H1 (cell line): ENCODE data around the gene ITPR3. TPM values are rescaled to one million over a fixed set of nuclear protein-coding genes. Genes with fewer than 3 reads are reported as not detected.

Experiments
- CTCF ChIA-PET: fragments of 300-600 bp; sonication (Branson Sonifier 250); formaldehyde crosslinking; loops from one replicate; lab custom pipeline; 2021; ENCODE audit not compliant: partially characterized antibody; lab: Charles Lee
- POLR2A ChIA-PET: fragments of 300-600 bp; sonication (Branson Sonifier 250); formaldehyde crosslinking; loops from one replicate; lab custom pipeline; 2021; ENCODE audit warnings: inconsistent platforms; ENCODE audit not compliant: partially characterized antibody; lab: Charles Lee
- DNase-seq, 2 experiments: peaks; one replicate each; pipeline versions ENCODE4 v3.0.0 to v3.0.0-alpha.2; 2010 to 2022; ENCODE audit warnings: low spot score in 2 of 2, low read depth in 1 of 2, mixed read lengths in 1 of 2
- FAIRE-seq: peaks from 2 replicates; lab custom pipeline; 2011; peaks lifted over from hg19 to GRCh38; lab: Jason Lieb, UNC
- H2AFZ ChIP-seq: 2 replicates; pipeline ENCODE4 v1.8.1; 2012; ENCODE audit warnings: low read length, inconsistent platforms
- H2AK5ac ChIP-seq: 2 replicates; pipeline ENCODE4 v1.6.1; 2013; ENCODE audit warnings: low read depth, low read length
- H2BK120ac ChIP-seq: replicated peaks from 2 replicates; pipeline ENCODE3; 2013; ENCODE audit warnings: low read depth, low read length, inconsistent platforms
- H2BK12ac ChIP-seq: 2 replicates; pipeline ENCODE4 v1.6.1; 2013; ENCODE audit warnings: low read depth, low read length
- H2BK15ac ChIP-seq: 2 replicates; pipeline ENCODE4 v1.6.1; 2013; ENCODE audit warnings: low read length
- H2BK20ac ChIP-seq: 2 replicates; pipeline ENCODE4 v1.6.1; 2013; ENCODE audit warnings: low read length
- H2BK5ac ChIP-seq: 2 replicates; pipeline ENCODE4 v1.6.1; 2013; ENCODE audit warnings: low read depth, low read length
- H3K14ac ChIP-seq: 2 replicates; pipeline ENCODE4 v1.6.1; 2013; ENCODE audit warnings: inconsistent platforms; ENCODE audit not compliant: insufficient read length
- H3K18ac ChIP-seq: 2 replicates; pipeline ENCODE4 v1.6.1; 2013; ENCODE audit warnings: low read length; ENCODE audit errors: extremely low read depth
- H3K23ac ChIP-seq: 2 replicates; pipeline ENCODE4 v1.6.1; 2013; ENCODE audit warnings: inconsistent platforms; ENCODE audit not compliant: insufficient read length
- H3K23me2 ChIP-seq: 2 replicates; pipeline ENCODE4 v1.6.1; 2013; ENCODE audit warnings: low read depth, low read length
- H3K27ac ChIP-seq: 2 replicates; pipeline ENCODE4 v1.6.1; 2011; ENCODE audit warnings: low read depth, low read length, inconsistent platforms
- H3K27me3 ChIP-seq, 4 experiments: replicated peaks in 1 of 4; 1 replicate in 1 of 4; 2 replicates in 3 of 4; pipeline versions ENCODE4 v1.6.1 to v1.8.1; 2011 to 2013; ENCODE audit warnings: low read length in 3 of 4, mild to moderate bottlenecking in 3 of 4, inconsistent platforms in 2 of 4, mixed read lengths in 2 of 4, moderate library complexity in 1 of 4; ENCODE audit not compliant: control insufficient read depth in 3 of 4, insufficient read depth in 3 of 4; ENCODE audit errors: extremely low read depth in 1 of 4
- H3K36me3 ChIP-seq, 4 experiments: 2 replicates each; pipeline versions ENCODE4 v1.6.1 to v1.8.1; 2011 to 2013; ENCODE audit warnings: mild to moderate bottlenecking in 4 of 4, low read length in 3 of 4, moderate library complexity in 2 of 4, control low read depth in 1 of 4, inconsistent platforms in 1 of 4; ENCODE audit not compliant: insufficient read depth in 4 of 4, control insufficient read depth in 2 of 4
- H3K4ac ChIP-seq: replicated peaks from 2 replicates; pipeline ENCODE3; 2013; ENCODE audit warnings: low read length, low read depth, mixed read lengths, inconsistent platforms; ENCODE audit not compliant: insufficient read length
- H3K4me1 ChIP-seq, 4 experiments: replicated peaks in 1 of 4; 1 replicate in 1 of 4; 2 replicates in 3 of 4; pipeline versions ENCODE4 v1.6.1 to v1.8.1; 2011 to 2013; ENCODE audit warnings: low read length in 3 of 4, inconsistent platforms in 2 of 4, mixed read lengths in 1 of 4; ENCODE audit not compliant: insufficient read depth in 4 of 4, control insufficient read depth in 3 of 4
- H3K4me2 ChIP-seq, 2 experiments: 2 replicates each; pipeline versions ENCODE4 v1.6.1 to v1.8.1; 2011 to 2013; ENCODE audit warnings: low read depth in 2 of 2, low read length in 2 of 2, control low read depth in 1 of 2, inconsistent platforms in 1 of 2, mild to moderate bottlenecking in 1 of 2; ENCODE audit not compliant: insufficient read depth in 1 of 2
- H3K4me3 ChIP-seq, 4 experiments: fragments of 200-600, 300-600 bp in 1 of 4; sonication (generic), shearing (Covaris generic), sonication (Bioruptor Twin) in 1 of 4; 2 replicates each; pipeline versions ENCODE4 v1.5.1 to v1.8.1; 2011 to 2016; ENCODE audit warnings: low read length in 4 of 4, low read depth in 3 of 4, control low read depth in 2 of 4, inconsistent platforms in 2 of 4, mild to moderate bottlenecking in 2 of 4, mixed read lengths in 1 of 4, moderate library complexity in 1 of 4; ENCODE audit not compliant: insufficient read depth in 2 of 4; ENCODE audit errors: extremely low read depth in 1 of 4
- H3K56ac ChIP-seq: replicated peaks from 2 replicates; pipeline ENCODE3; 2013; ENCODE audit warnings: low read depth, mild to moderate bottlenecking, mixed read lengths, low read length, inconsistent platforms; ENCODE audit not compliant: insufficient read length
- H3K79me1 ChIP-seq: 2 replicates; pipeline ENCODE4 v1.6.1; 2013; ENCODE audit warnings: low read depth, low read length, control low read depth
- H3K79me2 ChIP-seq, 2 experiments: 2 replicates each; pipeline versions ENCODE4 v1.6.1 to v1.8.1; 2012 to 2013; ENCODE audit warnings: low read length in 2 of 2, mild to moderate bottlenecking in 2 of 2, inconsistent platforms in 1 of 2; ENCODE audit not compliant: insufficient read depth in 2 of 2, control insufficient read depth in 1 of 2
- H3K9ac ChIP-seq, 4 experiments: replicated peaks in 1 of 4; 1 replicate in 1 of 4; 2 replicates in 3 of 4; pipeline versions ENCODE4 v1.6.1 to v1.8.1; 2011 to 2013; ENCODE audit warnings: low read depth in 3 of 4, low read length in 3 of 4, control low read depth in 2 of 4, mild to moderate bottlenecking in 2 of 4, moderate library complexity in 2 of 4, inconsistent platforms in 1 of 4; ENCODE audit errors: extremely low read depth in 1 of 4
- H3K9me3 ChIP-seq, 2 experiments: 2 replicates each; pipeline versions ENCODE4 v1.6.1 to v1.8.1; 2012 to 2013; ENCODE audit warnings: mild to moderate bottlenecking in 2 of 2, moderate library complexity in 2 of 2, control low read depth in 1 of 2, inconsistent platforms in 1 of 2, low read depth in 1 of 2, low read length in 1 of 2, mixed read lengths in 1 of 2; ENCODE audit not compliant: insufficient read depth in 2 of 2
- H4K20me1 ChIP-seq, 2 experiments: replicated peaks in 1 of 2; 2 replicates each; pipeline versions ENCODE3 to v1.8.1; 2011 to 2013; ENCODE audit warnings: inconsistent platforms in 2 of 2, low read length in 2 of 2, mild to moderate bottlenecking in 1 of 2; ENCODE audit not compliant: insufficient read depth in 2 of 2, control insufficient read depth in 1 of 2
- H4K5ac ChIP-seq: 2 replicates; pipeline ENCODE4 v1.6.1; 2013; ENCODE audit warnings: low read length, low read depth, mixed read lengths, inconsistent platforms; ENCODE audit not compliant: insufficient read length
- H4K8ac ChIP-seq: 2 replicates; pipeline ENCODE4 v1.8.0; 2013; ENCODE audit warnings: mild to moderate bottlenecking, moderate library complexity, low read length, inconsistent platforms; ENCODE audit not compliant: insufficient read depth; ENCODE audit errors: extremely low read depth
- H4K91ac ChIP-seq: replicated peaks from 2 replicates; pipeline ENCODE3; 2013; ENCODE audit warnings: low read length, mixed read lengths, inconsistent platforms; ENCODE audit not compliant: insufficient read length
- ASH2L ChIP-seq: fragments of 200-600, 300-600 bp; sonication (generic); IDR thresholded peaks from one replicate; pipeline ENCODE4 v1.7.1; 2017; ENCODE audit warnings: low read length
- ATF2 ChIP-seq: IDR thresholded peaks from 2 replicates; pipeline ENCODE4 v1.6.1; 2012; ENCODE audit warnings: low read length, inconsistent platforms
- E2F6 ChIP-seq: IDR thresholded peaks from 2 replicates; pipeline ENCODE4 v1.6.1; 2012; ENCODE audit warnings: inconsistent platforms
- EP300 ChIP-seq, 2 experiments: IDR thresholded peaks; 1 replicate in 1 of 2; 2 replicates in 1 of 2; pipeline ENCODE4 v1.6.1; 2011 to 2012; ENCODE audit warnings: low read depth in 2 of 2, low read length in 2 of 2, mild to moderate bottlenecking in 2 of 2, borderline replicate concordance in 1 of 2, inconsistent platforms in 1 of 2, moderate library complexity in 1 of 2
- FOSL1 ChIP-seq: IDR thresholded peaks from 2 replicates; pipeline ENCODE4 v1.6.1; 2011; ENCODE audit warnings: mild to moderate bottlenecking, low read depth, low read length, moderate library complexity; ENCODE audit not compliant: insufficient read depth
- KDM4A ChIP-seq: IDR thresholded peaks from one replicate; pipeline ENCODE4 v1.7.1; 2012; ENCODE audit warnings: low read depth, mild to moderate bottlenecking, moderate library complexity, low read length, inconsistent platforms; ENCODE audit not compliant: severe bottlenecking
- NRF1 ChIP-seq: IDR thresholded peaks from 2 replicates; pipeline ENCODE4 v1.6.1; 2011; ENCODE audit warnings: mild to moderate bottlenecking, low read depth, low read length, improper control_type of control experiment
- PHF8 ChIP-seq: fragments of 200-600 bp; sonication (generic); conservative IDR thresholded peaks from 2 replicates; pipeline ENCODE4 v1.7.1; 2012; ENCODE audit warnings: low read depth, mild to moderate bottlenecking, inconsistent platforms, low read length, moderate library complexity
- TCF12 ChIP-seq: IDR thresholded peaks from 2 replicates; pipeline ENCODE4 v1.6.1; 2011; ENCODE audit warnings: low read depth, mild to moderate bottlenecking, low read length
- WGBS, 2 experiments: shearing (Covaris generic) in 1 of 2; methylation state at CpG; one replicate each; pipeline versions ENCODE4 v1.1.6 to v1.1.7; 2013 to 2015; ENCODE audit warnings: low lambda C conversion rate in 2 of 2, mixed read lengths in 2 of 2, inconsistent platforms in 1 of 2, low coverage in 1 of 2, missing lambda C conversion rate in 1 of 2; ENCODE audit not compliant: insufficient replicate concordance in 2 of 2, insufficient coverage in 1 of 2, insufficient read length in 1 of 2; ENCODE audit errors: extremely low coverage in 1 of 2, missing lambda C conversion rate in 1 of 2; 5-methylcytosine and 5-hydroxymethylcytosine counted together
- polyA plus RNA-seq, 7 experiments: library from polyadenylated mRNA; depleted of rRNA in 3 of 7; stranded (reverse) in 5 of 7; unstranded in 2 of 7; fragments of >200 nt in 5 of 7; fragments of 200-250 nt in 2 of 7; gene quantifications; 1 replicate in 5 of 7; 2 replicates in 1 of 7; 4 replicates in 1 of 7; pipeline versions ENCODE4 v1.2.1 to v1.2.3, GENCODE V29; 2011 to 2013; ENCODE audit warnings: missing spikeins in 2 of 7, mixed read lengths in 2 of 7
- total RNA-seq: library from RNA; stranded (reverse); fragmentation: NEBNext Ultra II Directional; extraction: Animal tissue kit (Norgen Biotek cat#: 25700); gene quantifications from 2 replicates; pipeline ENCODE4 v1.2.1, GENCODE V29; 2021

The ITPR3 gene
- total and polyA plus RNA-seq, 2 of the 8 experiments (the other 6 are each of a cell fraction or from before 2014, with no cell fraction given): 29.1 to 45.7 TPM

GRCh38 chr6:33676416-33677142, 55.5 kb downstream of the ITPR3 start:
- H3K4me2 ChIP-seq: no peak overlapping the region
- no peak overlapping the region for H2AK5ac ChIP-seq
- no peaks in the 10 kb centered on the region for H3K4me1 ChIP-seq
- ChIA-PET POLR2A (interaction anchor here (1.1 to 1.5 kb wide), 3 partner anchors 9 to 39 kb away, joined by 3 to 5 read pairs (median 4); no protein-coding TSS in a partner anchor), CTCF (interaction anchor here (0.6 to 1.6 kb wide), 5 partner anchors 10 to 71 kb away, joined by 3 to 8 read pairs (median 3); no protein-coding TSS in a partner anchor)
- no peak overlapping the region for H4K5ac ChIP-seq
- H3K4me3 ChIP-seq: no peak overlapping the region
- H4K20me1 ChIP-seq: peaks cover 0 to 9% of the 10 kb centered on the region in 2 experiments
- no peak overlapping the region for H2BK15ac ChIP-seq
- FAIRE-seq (no peak), DNase-seq (no peak)
- H3K56ac ChIP-seq: no peak overlapping the region
- no peak overlapping the region for H3K9ac ChIP-seq
- H3K9me3 ChIP-seq: no peaks in the 10 kb centered on the region
- no peak overlapping the region for H2BK20ac ChIP-seq
- no peak overlapping the region for H3K27ac ChIP-seq
- H4K8ac ChIP-seq: no peak overlapping the region
- no peaks in the 10 kb centered on the region for H3K79me2 ChIP-seq
- no peak overlapping the region for H3K14ac ChIP-seq
- H3K4ac ChIP-seq: no peak overlapping the region
- no peak overlapping the region for H2BK120ac ChIP-seq
- H2BK5ac ChIP-seq: no peak overlapping the region
- no peak overlapping the region for H2BK12ac ChIP-seq
- H3K27me3 ChIP-seq: no peaks in the 10 kb centered on the region
- no peak overlapping the region for H3K23ac ChIP-seq
- no peak overlapping the region for H2AFZ ChIP-seq
- H4K91ac ChIP-seq: no peak overlapping the region
- no peaks in the 10 kb centered on the region for H3K23me2 ChIP-seq
- no peaks in the 10 kb centered on the region for H3K79me1 ChIP-seq
- no peak overlapping the region for H3K18ac ChIP-seq
- 86% methylated on average over 15 of the region's 15 CpGs; no CpG with 5 or more reads in 1 of the 2 experiments for WGBS, 2 experiments
- peaks cover 7 to 30% (median 25%) of the 10 kb centered on the region in 4 experiments for H3K36me3 ChIP-seq
- no peak for TF ChIP-seq EP300 (IDR thresholded peaks at IDR 0.05; ENCODE audit: borderline replicate concordance in 1 of 2, low read depth in 2 of 2, low read length in 2 of 2)
- TF ChIP-seq PHF8: no peak
- TF ChIP-seq E2F6: no peak
- no peak for TF ChIP-seq ASH2L
- TF ChIP-seq NRF1: no peak
- TF ChIP-seq FOSL1: no peak
- no peak for TF ChIP-seq ATF2
- no peak for TF ChIP-seq TCF12
- no peak for TF ChIP-seq KDM4A
